Activated T-helper 17 cell treated with anti-CD3 and anti-CD28 coated beads, Interleukin-2, amount 50 U/mL, for 72 hours (primary cell): ENCODE results near the gene PRICKLE4. TPM values are rescaled to one million over a fixed set of nuclear protein-coding genes. Genes with fewer than 3 reads are reported as not detected.

Source experiments
- ATAC-seq: fragments of 150-1000 bp; cut with Tn5 transposase; replicated peaks from 2 replicates; pipeline ENCODE4 v1.10.0; 2021; ENCODE audit warnings: mild to moderate bottlenecking, moderate library complexity
- H3K27ac Mint-ChIP-seq: one replicate; pipeline ENCODE4 v1.8.0; 2022; ENCODE audit warnings: mixed read lengths
- H3K27me3 Mint-ChIP-seq: one replicate; pipeline ENCODE4 v1.8.0; 2022; ENCODE audit warnings: mixed read lengths
- H3K36me3 Mint-ChIP-seq: one replicate; pipeline ENCODE4 v1.8.0; 2022; ENCODE audit warnings: low read depth, mild to moderate bottlenecking, mixed read lengths
- H3K4me1 Mint-ChIP-seq: one replicate; pipeline ENCODE4 v1.8.0; 2022; ENCODE audit warnings: mixed read lengths
- H3K4me3 Mint-ChIP-seq: one replicate; pipeline ENCODE4 v1.8.0; 2022; ENCODE audit warnings: mild to moderate bottlenecking, mixed read lengths
- H3K9me3 Mint-ChIP-seq: one replicate; pipeline ENCODE4 v1.8.0; 2022; ENCODE audit warnings: mixed read lengths
- total RNA-seq, 2 donors: library from RNA; stranded (reverse); gene quantifications; one replicate each; pipeline ENCODE4 v1.2.3, GENCODE V29; 2022

PRICKLE4 gene
- total RNA-seq, 2 donors from 2014 or later, result not detected

DNA sequence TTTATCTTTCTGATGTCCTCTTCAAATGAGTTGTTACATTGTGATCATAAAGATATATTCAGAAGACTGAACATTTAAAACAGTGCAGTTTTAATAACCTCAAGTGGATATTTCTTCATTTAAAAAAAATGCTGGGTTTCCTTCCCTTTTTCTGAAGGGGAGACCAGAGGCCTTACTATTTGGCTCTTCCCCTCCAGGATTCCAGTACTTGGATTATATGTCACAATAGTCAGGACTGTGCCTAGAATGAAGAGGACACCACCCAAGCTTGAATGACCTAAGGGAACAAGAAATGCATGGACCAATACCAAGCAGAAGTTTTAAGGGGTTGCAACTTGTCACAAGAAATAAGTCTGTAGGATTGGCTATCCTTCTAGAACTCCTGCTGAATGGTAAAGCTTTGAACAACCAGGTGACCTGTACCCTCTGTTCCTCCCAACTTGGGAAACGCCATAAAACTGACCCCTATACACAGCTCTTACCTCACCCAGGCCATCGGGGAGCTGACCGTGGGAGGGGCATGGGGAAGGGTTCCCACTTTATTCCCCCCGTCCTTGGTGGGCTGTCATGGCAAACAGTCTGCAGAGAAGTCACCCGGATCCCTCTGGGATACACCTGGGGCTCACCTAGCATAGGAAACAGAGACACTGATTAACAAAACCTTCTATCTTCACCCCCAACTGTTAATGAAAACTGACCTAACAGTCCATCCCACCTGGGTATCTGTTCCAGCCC lies 2.9 kb upstream of the PRICKLE4 start:
- peak overlapping the region; percentile 86 for H3K27ac Mint-ChIP-seq
- H3K4me3 Mint-ChIP-seq, result peak overlapping the region; percentile 84
- no peaks in the 10 kb centered on the region for H3K9me3 Mint-ChIP-seq
- H3K36me3 Mint-ChIP-seq, result peaks cover 7% of the 10 kb centered on the region
- H3K27me3 Mint-ChIP-seq, result peaks cover 4% of the 10 kb centered on the region
- H3K4me1 Mint-ChIP-seq, result peaks cover 9% of the 10 kb centered on the region
- no peak for ATAC-seq

DNA sequence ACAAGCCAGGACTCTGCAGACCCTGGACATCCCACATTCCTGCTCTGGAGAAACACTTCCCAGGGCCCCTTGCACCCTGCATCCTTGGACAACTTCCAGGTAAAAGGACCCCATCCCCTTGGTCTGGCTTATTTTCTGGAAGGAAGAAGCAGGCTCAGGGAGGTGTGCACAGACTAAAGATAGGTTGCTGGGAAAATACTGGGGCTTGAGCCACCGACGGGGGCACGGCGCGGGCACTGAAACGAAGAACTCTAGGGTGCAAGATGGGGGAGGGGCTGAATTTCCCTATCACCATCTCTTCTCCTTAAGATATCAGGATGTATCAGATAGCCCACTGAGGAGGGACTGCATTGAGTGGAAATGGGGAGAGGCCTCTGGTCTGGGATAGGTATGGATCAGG lies 1.7 kb upstream of the PRICKLE4 start:
- ATAC-seq, result no peak
- Mint-ChIP-seq H3K36me3 (peaks cover 6% of the 10 kb centered on the region), H3K9me3 (no peaks in the 10 kb centered on the region), H3K4me1 (peaks cover 9% of the 10 kb centered on the region), H3K27me3 (peaks cover 4% of the 10 kb centered on the region), H3K27ac (peak overlapping the region; percentile 86), H3K4me3 (peak overlapping the region; percentile 84)

DNA sequence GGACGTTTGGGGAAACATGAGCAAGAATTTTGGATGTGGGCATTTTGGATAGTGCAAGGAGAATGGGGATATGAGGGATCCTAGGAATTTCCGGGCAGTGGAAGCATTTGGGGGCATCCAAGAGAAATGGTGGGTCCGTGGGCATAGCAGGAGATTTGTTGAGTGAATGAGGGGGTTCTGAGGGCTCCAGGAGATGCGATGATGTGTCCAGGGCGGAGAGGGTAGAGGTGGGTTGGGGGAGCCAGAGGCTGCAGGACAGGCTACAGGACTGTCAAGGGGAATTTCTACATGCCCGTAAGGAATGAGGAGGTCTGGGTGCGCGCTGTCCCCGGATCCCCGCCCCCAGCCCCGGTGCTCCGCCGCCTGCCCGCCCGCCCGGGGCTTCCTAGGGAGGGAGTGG lies 1.2 kb upstream of the PRICKLE4 start:
- H3K4me3 Mint-ChIP-seq, result peak overlapping the region; percentile 84
- H3K4me1 Mint-ChIP-seq, result peaks cover 9% of the 10 kb centered on the region
- peaks cover 1% of the 10 kb centered on the region for H3K36me3 Mint-ChIP-seq
- ATAC-seq, result no peak
- peak overlapping the region; percentile 86 for H3K27ac Mint-ChIP-seq
- H3K27me3 Mint-ChIP-seq, result peaks cover 4% of the 10 kb centered on the region
- H3K9me3 Mint-ChIP-seq, result no peaks in the 10 kb centered on the region

DNA sequence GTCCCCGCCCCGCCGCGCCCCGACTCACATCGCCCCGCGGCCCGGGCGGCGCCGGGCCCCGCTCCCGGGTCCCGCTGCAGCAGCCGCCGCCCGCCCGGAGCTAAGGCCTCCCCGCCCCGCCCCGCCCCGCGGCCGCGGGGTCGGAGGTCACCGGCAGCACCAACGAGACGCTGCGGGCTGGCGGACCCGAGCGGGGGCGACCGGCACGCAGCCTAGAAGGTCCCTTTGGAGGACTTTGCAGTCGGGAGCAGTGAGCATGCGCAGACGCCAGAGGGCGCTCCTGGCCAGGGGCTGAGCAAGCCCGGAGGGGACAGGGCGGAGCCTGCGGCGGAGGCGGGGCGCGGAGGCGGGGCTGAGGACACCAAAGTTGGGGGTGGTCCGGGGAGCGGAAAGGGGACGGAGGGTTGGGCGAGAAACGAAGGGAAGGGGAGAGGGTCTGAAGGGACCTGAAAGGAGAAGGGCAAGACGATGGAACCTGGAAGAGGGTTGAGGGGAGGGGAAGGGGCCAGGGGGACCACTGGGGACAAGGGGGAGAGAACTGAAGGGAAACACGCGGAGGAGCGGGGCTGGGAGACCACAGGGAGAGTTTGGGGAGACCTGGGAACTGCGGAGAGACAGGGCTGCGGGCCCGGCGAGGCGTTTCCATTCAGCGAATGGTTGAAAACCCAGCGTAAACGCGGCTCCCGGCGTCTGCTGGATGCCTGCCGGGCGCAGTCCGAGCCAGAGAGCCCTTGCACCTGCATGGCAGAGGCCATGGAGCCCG lies 613 bp upstream of the PRICKLE4 start, which contains the start of gene FRS3:
Gene FRS3 (minus strand): TSS at position 113 of the 763 bp plus-strand sequence. CDS start 2,913 bp downstream, outside the sequence.
- peak; percentile 98 for ATAC-seq
- H3K4me3 Mint-ChIP-seq, result peak within 1 kb of the TSS; percentile 84
- H3K27ac Mint-ChIP-seq, result peak within 1 kb of the TSS; percentile 86
- H3K36me3 Mint-ChIP-seq, result no peaks in the 10 kb centered on the region
- H3K9me3 Mint-ChIP-seq, result no peaks in the 10 kb centered on the region
- peaks cover 4% of the 10 kb centered on the region for H3K27me3 Mint-ChIP-seq
- H3K4me1 Mint-ChIP-seq, result peaks cover 9% of the 10 kb centered on the region

DNA sequence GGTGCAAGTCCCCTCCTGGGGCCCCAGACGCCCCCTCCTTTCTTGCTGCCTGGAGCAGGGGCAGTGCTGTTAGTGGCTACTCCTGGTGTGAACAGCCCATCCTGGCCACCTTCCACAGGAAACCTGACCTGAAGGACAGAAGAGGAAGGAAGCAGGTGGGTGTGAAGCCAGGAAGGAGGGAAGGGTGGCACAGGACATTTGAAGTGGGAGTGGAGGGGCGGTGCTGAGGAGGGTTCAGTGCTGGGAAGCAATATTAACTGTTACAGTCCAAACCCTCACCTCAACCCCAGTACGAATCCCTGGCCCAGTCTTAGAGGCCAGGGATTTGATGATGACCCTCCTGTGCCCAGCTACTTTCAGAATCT lies 766 bp downstream of the PRICKLE4 start:
- Mint-ChIP-seq H3K9me3 (no peaks in the 10 kb centered on the region), H3K36me3 (no peaks in the 10 kb centered on the region), H3K27ac (no peak overlapping the region), H3K4me1 (peaks cover 9% of the 10 kb centered on the region), H3K27me3 (peaks cover 4% of the 10 kb centered on the region), H3K4me3 (peak overlapping the region; percentile 45)
- ATAC-seq, result no peak

DNA sequence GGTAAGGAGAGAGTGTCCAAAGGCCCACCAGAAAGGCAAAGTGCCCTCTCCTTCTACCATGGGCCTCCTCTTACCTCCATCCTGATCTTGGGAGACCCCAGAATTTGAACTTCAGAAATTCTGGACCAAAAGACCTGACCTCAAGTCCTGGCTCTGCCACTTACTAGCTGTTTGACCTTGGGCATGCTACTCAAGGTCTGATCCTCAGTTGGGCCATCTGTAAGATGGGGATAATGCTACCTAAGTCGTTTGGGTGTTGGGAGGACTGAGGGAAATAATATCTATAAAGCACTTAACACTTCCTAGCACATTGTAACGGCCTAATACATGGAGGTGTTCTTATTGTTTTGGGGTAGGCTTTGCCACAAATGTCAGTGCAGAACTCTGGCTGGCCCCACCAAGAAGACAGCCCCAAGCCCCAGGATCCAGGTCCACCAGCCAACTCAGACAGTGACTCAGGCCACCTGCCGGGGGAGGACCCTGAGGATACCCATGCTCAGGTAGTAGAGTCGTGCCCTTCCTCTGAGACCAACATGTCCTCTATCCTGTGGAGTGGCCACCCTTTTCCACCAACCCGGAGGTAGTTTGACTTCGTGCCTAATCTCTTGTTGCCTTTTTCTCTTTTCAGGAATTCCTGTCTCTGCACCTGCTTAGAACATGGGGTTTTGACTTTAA lies 2.7 kb downstream of the PRICKLE4 start:
- Mint-ChIP-seq H3K36me3 (peaks cover 10% of the 10 kb centered on the region), H3K27ac (no peak overlapping the region), H3K4me3 (no peak overlapping the region), H3K4me1 (peaks cover 9% of the 10 kb centered on the region), H3K9me3 (no peaks in the 10 kb centered on the region), H3K27me3 (peaks cover 4% of the 10 kb centered on the region)
- no peak for ATAC-seq

DNA sequence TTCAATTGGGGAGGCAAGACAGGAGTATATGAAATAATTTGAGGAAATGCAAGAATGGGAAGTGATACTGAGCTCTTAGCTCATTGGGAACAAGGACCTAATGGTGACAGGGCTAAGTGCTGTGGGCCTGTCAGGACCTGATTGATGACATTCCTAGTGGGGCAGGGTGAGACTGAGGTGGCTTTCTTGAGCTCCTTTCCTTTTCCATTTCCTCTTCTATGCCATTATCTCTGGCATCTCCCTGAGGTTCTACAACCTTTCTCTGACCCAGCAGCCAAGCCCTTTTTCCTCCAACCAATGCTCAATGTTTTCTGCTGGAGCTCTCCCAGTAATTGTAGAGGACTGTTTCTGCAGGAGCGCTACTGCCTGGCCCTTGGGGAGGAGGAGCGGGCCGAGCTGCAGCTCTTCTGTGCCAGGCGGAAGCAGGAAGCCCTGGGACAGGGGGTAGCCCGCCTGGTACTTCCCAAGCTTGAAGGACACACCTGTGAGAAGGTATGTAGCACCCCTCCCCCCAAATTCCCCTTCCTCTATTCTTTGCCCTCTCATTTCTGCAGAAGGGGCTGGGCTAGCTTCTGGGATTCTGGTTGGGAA lies 4.1 kb downstream of the PRICKLE4 start:
- H3K4me1 Mint-ChIP-seq, result peaks cover 5% of the 10 kb centered on the region
- H3K27me3 Mint-ChIP-seq, result peaks cover 4% of the 10 kb centered on the region
- peaks cover 19% of the 10 kb centered on the region for H3K36me3 Mint-ChIP-seq
- H3K27ac Mint-ChIP-seq, result no peak overlapping the region
- H3K9me3 Mint-ChIP-seq, result no peaks in the 10 kb centered on the region
- no peak for ATAC-seq
- H3K4me3 Mint-ChIP-seq, result peak overlapping the region; percentile 92

DNA sequence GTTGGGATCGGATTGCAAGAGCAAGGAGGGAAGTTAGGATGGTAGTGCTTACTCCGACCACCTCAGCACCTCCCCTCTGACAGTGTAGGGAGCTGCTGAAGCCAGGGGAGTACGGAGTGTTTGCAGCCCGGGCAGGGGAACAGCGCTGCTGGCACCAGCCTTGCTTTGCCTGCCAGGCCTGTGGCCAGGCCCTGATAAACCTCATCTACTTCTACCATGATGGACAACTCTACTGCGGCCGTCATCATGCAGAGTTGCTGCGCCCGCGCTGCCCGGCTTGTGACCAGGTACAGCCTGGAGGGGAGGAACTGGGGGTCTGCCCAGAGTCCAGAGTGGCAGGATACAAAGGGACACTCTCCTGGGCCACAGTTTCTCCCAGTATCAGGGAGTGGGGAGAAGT lies 4.7 kb downstream of the PRICKLE4 start:
- no peak for ATAC-seq
- peaks cover 25% of the 10 kb centered on the region for H3K36me3 Mint-ChIP-seq
- H3K27me3 Mint-ChIP-seq, result peaks cover 4% of the 10 kb centered on the region
- no peaks in the 10 kb centered on the region for H3K9me3 Mint-ChIP-seq
- peaks cover 10% of the 10 kb centered on the region for H3K4me1 Mint-ChIP-seq
- peak overlapping the region; percentile 92 for H3K4me3 Mint-ChIP-seq
- H3K27ac Mint-ChIP-seq, result no peak overlapping the region

DNA sequence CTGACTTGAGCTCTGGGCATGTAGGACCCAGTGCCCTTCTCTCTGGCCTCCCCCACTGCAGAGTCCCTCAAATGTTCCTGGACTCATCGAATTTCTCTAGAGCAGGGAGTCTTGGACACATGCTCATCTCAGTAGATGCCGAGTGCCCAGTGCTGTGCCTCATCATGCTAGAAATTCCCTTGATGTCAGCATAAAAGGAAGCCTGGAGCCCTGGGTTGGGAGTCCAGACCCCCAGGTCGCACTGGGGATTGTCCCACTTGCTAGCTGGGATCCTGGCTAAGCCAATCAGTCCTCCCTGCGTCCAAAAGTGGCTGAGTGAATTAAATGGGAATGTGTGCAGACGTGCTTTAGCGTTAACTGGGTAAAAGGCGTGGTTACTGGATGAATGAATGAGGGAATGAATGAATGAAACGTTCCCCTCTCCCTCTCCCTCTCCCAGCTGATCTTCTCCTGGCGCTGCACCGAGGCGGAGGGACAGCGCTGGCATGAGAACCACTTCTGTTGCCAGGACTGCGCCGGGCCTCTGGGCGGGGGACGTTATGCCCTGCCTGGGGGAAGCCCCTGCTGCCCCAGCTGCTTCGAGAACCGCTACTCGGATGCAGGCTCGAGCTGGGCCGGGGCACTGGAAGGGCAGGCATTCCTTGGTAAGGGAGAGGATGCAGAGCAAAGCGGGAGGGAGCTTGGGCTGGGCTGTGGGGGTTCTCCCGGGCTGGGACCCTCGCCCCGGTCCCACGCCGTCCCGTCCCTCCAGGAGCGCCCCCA lies 5.3 kb downstream of the PRICKLE4 start:
- Mint-ChIP-seq H3K9me3 (no peaks in the 10 kb centered on the region), H3K36me3 (peaks cover 31% of the 10 kb centered on the region), H3K4me3 (peak overlapping the region; percentile 92), H3K27ac (peak overlapping the region; percentile 66), H3K4me1 (peaks cover 10% of the 10 kb centered on the region), H3K27me3 (peaks cover 4% of the 10 kb centered on the region)
- ATAC-seq, result no peak

DNA sequence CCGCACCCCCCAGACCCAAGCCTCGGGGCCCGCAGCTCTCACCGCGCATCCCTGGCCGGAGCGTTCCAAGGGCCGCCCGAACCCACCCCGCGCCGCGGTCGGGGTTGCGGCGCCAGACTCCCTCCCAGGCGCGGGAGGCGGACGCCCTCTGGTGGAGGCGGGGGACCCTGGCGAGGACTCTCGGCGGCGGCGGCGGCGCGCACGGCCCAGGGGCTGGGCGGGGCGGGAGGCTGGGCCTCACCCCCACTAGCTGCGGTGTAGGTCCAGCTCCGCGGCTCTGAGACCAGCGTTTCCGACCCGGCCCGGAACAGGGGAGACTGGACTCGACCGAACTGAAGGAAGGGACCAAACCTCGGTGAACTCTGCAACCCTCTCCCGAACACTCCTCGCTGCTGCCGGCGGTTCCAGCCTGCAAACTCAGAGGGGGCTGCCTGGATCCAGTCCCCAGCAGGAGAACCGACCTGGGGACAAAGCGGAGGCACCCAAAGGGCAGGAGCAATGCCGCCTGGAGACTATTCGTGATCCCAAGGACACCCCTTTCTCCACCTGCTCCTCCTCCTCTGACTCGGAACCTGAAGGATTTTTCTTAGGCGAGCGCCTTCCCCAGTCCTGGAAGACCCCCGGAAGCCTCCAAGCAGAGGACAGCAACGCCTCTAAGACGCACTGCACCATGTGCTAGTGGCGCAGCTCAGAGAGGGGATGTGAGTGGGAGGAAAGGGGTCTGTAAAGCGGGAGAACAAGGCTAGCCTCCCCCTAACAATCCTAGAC lies 6.1 kb downstream of the PRICKLE4 start:
- Mint-ChIP-seq H3K27me3 (no peaks in the 10 kb centered on the region), H3K27ac (peak overlapping the region; percentile 93), H3K9me3 (no peaks in the 10 kb centered on the region), H3K4me3 (peak overlapping the region; percentile 92), H3K36me3 (peaks cover 39% of the 10 kb centered on the region), H3K4me1 (peaks cover 5% of the 10 kb centered on the region)
- ATAC-seq, result peak; percentile 84

DNA sequence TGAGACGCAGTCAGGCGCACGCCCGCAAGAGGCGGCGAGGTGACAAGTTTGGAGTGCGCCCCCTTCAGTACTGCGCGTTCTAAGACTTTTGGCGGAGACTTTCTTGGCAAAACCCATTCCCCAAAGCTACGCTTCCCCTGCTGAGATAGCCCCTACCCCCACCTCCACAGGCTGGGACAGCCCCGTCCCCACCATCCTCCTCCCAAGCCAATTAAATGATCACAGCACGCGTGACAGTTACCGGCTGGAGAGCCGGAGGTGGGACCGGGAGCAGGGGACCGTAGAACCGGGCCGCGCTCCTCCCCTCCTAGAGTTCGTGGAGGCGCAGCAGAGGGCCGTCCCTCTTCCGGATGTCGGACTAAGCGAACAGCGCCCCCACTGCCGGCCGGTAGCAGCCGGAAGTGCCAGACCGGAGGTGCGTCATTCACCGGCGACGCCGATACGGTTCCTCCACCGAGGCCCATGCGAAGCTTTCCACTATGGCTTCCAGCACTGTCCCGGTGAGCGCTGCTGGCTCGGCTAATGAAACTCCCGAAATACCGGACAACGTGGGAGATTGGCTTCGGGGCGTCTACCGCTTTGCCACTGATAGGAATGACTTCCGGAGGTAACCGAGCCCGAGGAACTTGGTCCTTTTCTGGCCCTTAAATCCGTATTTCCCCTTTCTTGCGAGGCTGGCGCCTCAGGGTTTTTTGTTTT lies 6.8 kb downstream of the PRICKLE4 start, which contains the start of gene TOMM6:
Gene TOMM6 (plus strand): TSS at position 476 of the 699 bp plus-strand sequence. CDS start 4 bp downstream, at position 480.
- Mint-ChIP-seq H3K27me3 (no peaks in the 10 kb centered on the region), H3K4me1 (peaks cover 5% of the 10 kb centered on the region), H3K36me3 (peaks cover 46% of the 10 kb centered on the region), H3K27ac (peak within 1 kb of the TSS; percentile 93), H3K9me3 (no peaks in the 10 kb centered on the region), H3K4me3 (peak within 1 kb of the TSS; percentile 92)
- ATAC-seq, result peak; percentile 86

DNA sequence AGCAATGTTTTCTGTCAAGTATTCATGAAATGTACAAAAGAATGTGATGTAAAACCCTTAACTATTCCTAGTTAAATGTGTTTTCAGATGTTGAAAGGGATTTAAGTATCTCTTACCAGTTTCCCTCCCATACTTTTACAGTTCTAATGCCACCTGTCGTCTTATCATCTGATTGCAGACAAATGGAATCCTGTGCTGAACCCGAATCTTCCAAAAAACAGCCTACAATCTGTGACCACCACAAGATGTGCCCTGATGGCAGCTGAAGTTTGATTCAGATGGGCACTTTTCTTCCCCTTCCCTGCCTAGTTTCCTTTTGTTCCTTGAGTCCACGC lies 8.8 kb downstream of the PRICKLE4 start:
- Mint-ChIP-seq H3K27me3 (no peaks in the 10 kb centered on the region), H3K9me3 (no peaks in the 10 kb centered on the region), H3K36me3 (peaks cover 61% of the 10 kb centered on the region), H3K4me1 (peaks cover 5% of the 10 kb centered on the region), H3K4me3 (peak overlapping the region; percentile 92), H3K27ac (peak overlapping the region; percentile 67)
- no peak for ATAC-seq

DNA sequence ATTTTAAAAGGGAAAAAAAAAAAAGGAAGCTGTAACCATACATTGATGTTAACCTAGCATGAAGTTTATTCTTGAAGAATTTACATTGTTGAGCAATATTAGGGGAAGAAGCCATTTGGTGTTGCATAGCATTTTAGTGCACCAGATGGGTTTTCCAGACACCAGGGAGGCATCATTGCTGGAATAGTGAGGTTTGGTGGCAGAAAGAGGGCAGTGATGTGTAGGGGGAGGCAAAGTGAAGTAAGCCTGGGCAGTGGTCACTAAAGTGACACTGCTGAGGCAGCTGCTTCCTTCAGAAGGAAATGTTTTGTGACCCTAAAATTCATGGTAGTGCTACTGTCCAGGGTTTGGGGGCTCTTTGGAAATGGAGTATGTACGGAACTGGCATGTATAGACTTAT lies 9.5 kb downstream of the PRICKLE4 start:
- H3K9me3 Mint-ChIP-seq, result no peaks in the 10 kb centered on the region
- H3K36me3 Mint-ChIP-seq, result peaks cover 61% of the 10 kb centered on the region
- no peaks in the 10 kb centered on the region for H3K27me3 Mint-ChIP-seq
- no peak for ATAC-seq
- H3K4me3 Mint-ChIP-seq, result peak overlapping the region; percentile 92
- peak overlapping the region; percentile 67 for H3K27ac Mint-ChIP-seq
- H3K4me1 Mint-ChIP-seq, result peaks cover 5% of the 10 kb centered on the region
